Gastrocnemius medialis (tissue), 4 donors: ENCODE results near the gene ZDHHC11.

Experiments
- CTCF ChIP-seq, 5 experiments: fragments of 450-650 bp in 3 of 5; fragments of 200-600 bp in 2 of 5; sonication (generic) in 2 of 5; IDR thresholded peaks in 4 of 5; conservative IDR thresholded peaks in 1 of 5; 1 replicate in 4 of 5; 2 replicates in 1 of 5; pipeline ENCODE4 v1.5.1; 2016 to 2019; ENCODE audit warnings: antibody characterized with exemption in 5 of 5, mild to moderate bottlenecking in 3 of 5, moderate library complexity in 3 of 5
- POLR2A ChIP-seq, 2 donors: fragments of 450-650 bp; IDR thresholded peaks; one replicate each; pipeline ENCODE4 v1.6.1; 2017; ENCODE audit warnings: antibody characterized with exemption in 2 of 2, mild to moderate bottlenecking in 2 of 2, moderate library complexity in 2 of 2

GRCh38 chr5:892394-893136 lies 41.8 kb upstream of the ZDHHC11 start, which contains the start of the genes BRD9 and TRIP13:
- TF ChIP-seq CTCF (IDR thresholded peaks at IDR 0.05 in 4 of 5, conservative IDR thresholded peaks at IDR 0.05 in 1 of 5), result no peak
- peak in 1 of 2 donors; percentile 57 for TF ChIP-seq POLR2A (IDR thresholded peaks at IDR 0.05)
